ENCODE measurements around the gene NDUFB6.
A peak's percentile ranks its signal among the peaks of the same experiment; 100 is the strongest.

DNA sequence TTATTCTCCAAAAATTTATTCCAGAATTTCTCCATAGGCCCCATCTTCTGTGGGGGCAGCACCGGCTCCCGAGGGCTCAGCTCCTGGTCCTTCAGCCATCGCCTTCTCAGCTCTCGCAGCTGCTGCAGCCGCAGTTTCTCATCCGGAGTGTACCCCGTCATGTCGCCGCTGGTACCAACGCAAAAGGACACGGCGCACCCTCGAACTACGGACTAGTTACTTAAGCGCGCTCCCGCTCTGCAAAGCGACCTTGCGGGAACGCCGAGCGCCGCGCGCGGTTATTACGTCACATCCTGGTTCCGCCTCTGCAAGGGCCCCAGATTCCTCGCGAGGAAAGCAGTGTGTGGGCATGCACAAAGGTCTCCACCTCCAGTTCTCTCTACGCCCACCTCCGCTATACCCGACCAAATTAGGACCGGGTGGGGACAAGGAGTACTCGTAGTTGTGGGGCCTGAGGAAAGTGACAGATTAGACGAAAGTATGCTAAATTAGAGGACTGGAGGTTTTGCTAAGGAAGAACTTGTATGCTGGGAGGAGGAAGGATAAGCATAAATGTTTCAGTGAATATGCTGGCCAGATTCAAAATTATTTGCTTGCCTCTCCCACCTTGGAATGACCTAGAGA lies at the start of gene NDUFB6:
- TF ChIP-seq EP300 (IDR thresholded peaks at IDR 0.05) = no peak
- TF ChIP-seq, protein P1, sequence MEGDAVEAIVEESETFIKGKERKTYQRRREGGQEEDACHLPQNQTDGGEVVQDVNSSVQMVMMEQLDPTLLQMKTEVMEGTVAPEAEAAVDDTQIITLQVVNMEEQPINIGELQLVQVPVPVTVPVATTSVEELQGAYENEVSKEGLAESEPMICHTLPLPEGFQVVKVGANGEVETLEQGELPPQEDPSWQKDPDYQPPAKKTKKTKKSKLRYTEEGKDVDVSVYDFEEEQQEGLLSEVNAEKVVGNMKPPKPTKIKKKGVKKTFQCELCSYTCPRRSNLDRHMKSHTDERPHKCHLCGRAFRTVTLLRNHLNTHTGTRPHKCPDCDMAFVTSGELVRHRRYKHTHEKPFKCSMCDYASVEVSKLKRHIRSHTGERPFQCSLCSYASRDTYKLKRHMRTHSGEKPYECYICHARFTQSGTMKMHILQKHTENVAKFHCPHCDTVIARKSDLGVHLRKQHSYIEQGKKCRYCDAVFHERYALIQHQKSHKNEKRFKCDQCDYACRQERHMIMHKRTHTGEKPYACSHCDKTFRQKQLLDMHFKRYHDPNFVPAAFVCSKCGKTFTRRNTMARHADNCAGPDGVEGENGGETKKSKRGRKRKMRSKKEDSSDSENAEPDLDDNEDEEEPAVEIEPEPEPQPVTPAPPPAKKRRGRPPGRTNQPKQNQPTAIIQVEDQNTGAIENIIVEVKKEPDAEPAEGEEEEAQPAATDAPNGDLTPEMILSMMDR (IDR thresholded peaks at IDR 0.05) = no peak
- peak; percentile 96 for TF ChIP-seq POLR2AphosphoS5 (IDR thresholded peaks at IDR 0.05)
- peak; percentile 14 for TF ChIP-seq POLR2A (IDR thresholded peaks at IDR 0.05; ENCODE audit: low read depth)

Measured in esophagus muscularis mucosa (tissue), 4 donors.